K562 (cell line): Measurements from ENCODE around the gene SULT2B1. TPM values are rescaled to one million over a fixed set of nuclear protein-coding genes. Genes with fewer than 3 reads are reported as not detected.

Source experiments
- ATF1 ChIP-seq, 2 experiments: fragments of 450-650 bp in 1 of 2; IDR thresholded peaks; 2 replicates each; pipeline ENCODE4 v1.6.1; 2016; ENCODE audit warnings: missing compliant biosample characterization in 1 of 2, missing genetic modification characterization in 1 of 2
- ATF3 ChIP-seq, 2 experiments: fragments of 450-650 bp in 1 of 2; sonication (generic) in 1 of 2; formaldehyde crosslinking in 1 of 2; IDR thresholded peaks in 1 of 2; conservative IDR thresholded peaks in 1 of 2; 2 replicates each; pipeline versions ENCODE4 v1.6.1 to v1.8.1; 2016 to 2023; ENCODE audit warnings: mild to moderate bottlenecking in 2 of 2, moderate library complexity in 2 of 2, inconsistent platforms in 1 of 2, missing genetic modification reagents in 1 of 2
- BCOR ChIP-seq: fragments of 450-650 bp; IDR thresholded peaks from 2 replicates; pipeline ENCODE4 v1.6.1; 2016
- BHLHE40 ChIP-seq: IDR thresholded peaks from 2 replicates; pipeline ENCODE4 v1.6.1; 2011; ENCODE audit warnings: low read length, improper control_type of control experiment
- BRF2 ChIP-seq: IDR thresholded peaks from 3 replicates; pipeline ENCODE4 v1.6.1; 2011; ENCODE audit warnings: borderline replicate concordance, mild to moderate bottlenecking; ENCODE audit not compliant: insufficient read length, insufficient read depth
- E2F8 ChIP-seq: fragments of 450-650 bp; IDR thresholded peaks from 2 replicates; pipeline ENCODE4 v1.7.1; 2018; ENCODE audit warnings: mild to moderate bottlenecking, low read depth; ENCODE audit not compliant: partially characterized antibody
- ELF4 ChIP-seq: fragments of 450-650 bp; formaldehyde crosslinking; IDR thresholded peaks from 2 replicates; pipeline ENCODE4 v1.4.0; 2022; ENCODE audit warnings: missing genetic modification characterization
- EP400 ChIP-seq: fragments of 450-650 bp; IDR thresholded peaks from 2 replicates; pipeline ENCODE4 v1.6.1; 2017; ENCODE audit warnings: antibody characterized with exemption, mild to moderate bottlenecking, moderate library complexity
- FOS ChIP-seq: IDR thresholded peaks from 3 replicates; pipeline ENCODE4 v1.6.1; 2011; ENCODE audit not compliant: insufficient read length; ENCODE audit errors: extremely low read depth
- HDAC2 ChIP-seq: fragments of 450-650 bp; IDR thresholded peaks from 2 replicates; pipeline ENCODE4 v1.6.1; 2016; ENCODE audit warnings: mild to moderate bottlenecking
- MTA2 ChIP-seq: fragments of 450-650 bp; IDR thresholded peaks from 2 replicates; pipeline ENCODE4 v1.6.1; 2016; ENCODE audit warnings: low read depth
- NBN ChIP-seq: fragments of 450-650 bp; IDR thresholded peaks from 2 replicates; pipeline ENCODE4 v1.6.1; 2016; ENCODE audit warnings: low read depth, mild to moderate bottlenecking
- NEUROD1 ChIP-seq: fragments of 150-350 bp; IDR thresholded peaks from 2 replicates; pipeline ENCODE4 v1.6.1; 2014; ENCODE audit warnings: borderline replicate concordance, low read length, low read depth; ENCODE audit not compliant: partially characterized antibody
- POLR3G ChIP-seq: IDR thresholded peaks from 2 replicates; pipeline ENCODE4 v1.6.1; 2011; ENCODE audit not compliant: insufficient read length, insufficient replicate concordance; ENCODE audit errors: extremely low read depth
- TEAD4 ChIP-seq, 2 experiments: sonication (generic) in 1 of 2; formaldehyde crosslinking in 1 of 2; IDR thresholded peaks; 2 replicates each; pipeline versions ENCODE4 v1.6.1 to v1.8.0; 2012 to 2022; ENCODE audit warnings: borderline replicate concordance in 1 of 2, inconsistent platforms in 1 of 2, low read length in 1 of 2, mild to moderate bottlenecking in 1 of 2, missing genetic modification reagents in 1 of 2
- ZNF175 ChIP-seq: fragments of 200-800 bp; sonication (Bioruptor generic); IDR thresholded peaks from 2 replicates; pipeline ENCODE4 v1.6.1; 2016; ENCODE audit warnings: low read depth, mild to moderate bottlenecking, missing genetic modification characterization, missing compliant biosample characterization
- ZNF253 ChIP-seq: fragments of 250-450 bp; sonication (Bioruptor Pico); conservative IDR thresholded peaks from 2 replicates; pipeline ENCODE4 v1.6.1; 2021; ENCODE audit warnings: mild to moderate bottlenecking
- ZNF263 ChIP-seq: sonication (generic); formaldehyde crosslinking; IDR thresholded peaks from 2 replicates; pipeline ENCODE4 v1.8.0; 2022; ENCODE audit warnings: mild to moderate bottlenecking, missing genetic modification reagents, borderline replicate concordance
- polyA plus RNA-seq, 8 experiments: library from polyadenylated mRNA; depleted of rRNA in 4 of 8; stranded (reverse) in 5 of 8; unstranded in 3 of 8; fragments of >200 nt; fragmentation: Nextera tagmentation in 2 of 8; fragmentation: Illumina TruSeq in 1 of 8; extraction: Ambion mirVana in 2 of 8; extraction: Trizol in 1 of 8; gene quantifications; 2 replicates each; pipeline versions ENCODE4 v1.2.1 to v1.2.3, GENCODE V29; 2011 to 2014; ENCODE audit warnings: inconsistent platforms in 1 of 8, missing spikeins in 1 of 8
- total RNA-seq, 7 experiments: library from RNA; depleted of rRNA in 6 of 7; stranded (reverse); fragments of >200 nt in 6 of 7; fragmentation: Illumina TruSeq in 2 of 7; extraction: Trizol in 2 of 7; gene quantifications; 2 replicates each; pipeline versions ENCODE4 v1.2.1 to v1.2.3, GENCODE V29; 2011 to 2021; ENCODE audit warnings: low replicate concordance in 1 of 7

Gene SULT2B1
- total and polyA plus RNA-seq, 9 of the 15 experiments (the other 6 are each of a cell fraction or from before 2014, with no cell fraction given), result 0.09 to 0.62 (median 0.22) TPM; not detected in 2

GRCh38 chr19:48553676-48554384 is 1.9 kb downstream of the SULT2B1 start (continued):
- TF ChIP-seq MTA2 (peak; percentile 62), BCOR (peak; percentile 92), EP400 (0 out of 2 replicates have a peak, but pooled peaks have one; percentile 18), TEAD4 (IDR thresholded peaks at IDR 0.05; ENCODE audit: low read length) (peak; percentile 62; the same call in 1 of the 2 replicates), TEAD4 (CRISPR knock-in tag; IDR thresholded peaks at IDR 0.05; ENCODE audit: borderline replicate concordance) (no peak), ZNF175 (0 out of 2 replicates have a peak, but pooled peaks have one; percentile 47), FOS (peak; percentile 17), NBN (peak; percentile 75; the same call in 1 of the 2 replicates), ATF1 (CRISPR knock-in tag; IDR thresholded peaks at IDR 0.05) (no peak), ATF1 (tag; IDR thresholded peaks at IDR 0.05) (peak; percentile 75; the same call in 1 of the 2 replicates), E2F8 (peak; percentile 62), HDAC2 (peak; percentile 90; the same call in 1 of the 2 replicates), ELF4 (no peak), BRF2 (no peak), ZNF263 (CRISPR knock-in tag) (peak; percentile 45; the same call in 1 of the 2 replicates), NEUROD1 (peak; percentile 40), ZNF253 (CRISPR knock-in tag) (no peak), ATF3 (IDR thresholded peaks at IDR 0.05) (peak; percentile 98), ATF3 (CRISPR knock-in tag; conservative IDR thresholded peaks at IDR 0.05) (no peak), POLR3G (no peak), BHLHE40 (0 out of 2 replicates have a peak, but pooled peaks have one; percentile 16)
